GM19395 (cell line): ENCODE data around the gene SERP1.

Experiments used
- ATAC-seq: cut with Tn5 transposase; IDR thresholded peaks from one replicate; pipeline ENCODE4 v1.9.1; 2021; ENCODE audit warnings: mild to moderate bottlenecking, moderate library complexity; ENCODE audit not compliant: unreplicated experiment

SERP1 gene

DNA sequence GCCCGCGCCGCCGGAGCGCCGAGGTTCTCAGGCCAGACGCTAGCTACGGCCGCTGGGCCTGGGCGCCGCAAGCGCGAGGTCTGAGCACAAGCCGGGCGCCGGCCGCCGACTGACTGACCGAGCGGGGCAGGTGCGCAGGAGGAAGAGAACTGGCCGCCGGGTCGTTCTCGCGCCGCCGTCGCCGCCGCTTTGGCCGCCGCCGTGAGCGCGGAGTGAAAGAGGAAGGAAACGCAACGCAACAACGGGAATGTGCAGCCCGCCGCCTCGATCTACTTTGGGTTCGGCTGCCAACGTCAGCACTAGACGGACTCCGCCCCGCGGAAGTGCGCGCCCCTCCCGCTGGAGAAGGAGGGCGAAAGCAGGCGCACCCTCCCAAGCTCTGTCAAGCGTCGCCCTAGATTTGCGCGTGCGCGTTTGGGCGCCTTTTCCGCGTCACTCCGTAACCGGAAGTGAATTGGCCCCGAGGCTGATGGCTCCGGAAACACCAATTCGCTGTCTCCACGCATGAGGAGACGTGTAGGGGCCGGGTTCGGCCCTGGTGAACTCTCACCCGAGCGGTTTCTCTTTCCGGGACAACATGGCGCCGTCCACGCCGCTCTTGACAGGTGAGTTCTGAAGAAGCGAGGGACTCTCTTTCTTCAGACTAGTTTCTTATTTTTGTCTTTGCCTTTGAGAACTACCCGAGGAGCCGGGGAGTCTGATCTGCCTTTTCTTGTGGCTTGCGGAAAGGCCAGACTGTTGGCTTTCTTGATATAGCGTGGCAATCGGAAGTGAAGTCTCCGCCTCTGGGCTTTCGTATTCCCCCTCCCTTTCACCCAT is at the start of gene SERP1, which contains the start of gene EIF2A:
Gene SERP1 (minus strand): TSS at position 271 of the 819 bp plus-strand sequence. CDS start 361 bp downstream, outside the sequence.
Gene EIF2A (plus strand): TSS at position 562 of the 819 bp plus-strand sequence. CDS start 16 bp downstream, at position 578.
- ATAC-seq: peak; percentile 93

DNA sequence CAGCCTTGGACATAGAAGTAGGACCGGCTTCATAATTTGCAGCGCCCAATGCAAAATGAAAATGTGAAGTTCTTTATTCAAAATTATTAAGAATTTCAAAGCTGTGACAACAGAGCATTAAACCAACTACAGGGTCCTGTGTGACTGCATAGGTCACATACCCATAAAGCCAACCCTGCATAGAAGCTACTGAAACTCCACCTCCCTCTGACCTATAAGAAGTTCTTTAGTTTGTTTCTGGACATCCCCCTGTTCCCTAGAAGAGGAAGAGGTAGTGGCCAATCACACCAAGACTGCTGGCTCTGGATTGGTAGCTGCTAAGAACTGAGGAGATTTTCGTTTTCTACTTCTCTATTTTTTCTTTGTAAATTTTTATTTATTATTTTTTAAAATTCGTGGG is 47.9 kb upstream of the SERP1 start:
- ATAC-seq: no peak

DNA sequence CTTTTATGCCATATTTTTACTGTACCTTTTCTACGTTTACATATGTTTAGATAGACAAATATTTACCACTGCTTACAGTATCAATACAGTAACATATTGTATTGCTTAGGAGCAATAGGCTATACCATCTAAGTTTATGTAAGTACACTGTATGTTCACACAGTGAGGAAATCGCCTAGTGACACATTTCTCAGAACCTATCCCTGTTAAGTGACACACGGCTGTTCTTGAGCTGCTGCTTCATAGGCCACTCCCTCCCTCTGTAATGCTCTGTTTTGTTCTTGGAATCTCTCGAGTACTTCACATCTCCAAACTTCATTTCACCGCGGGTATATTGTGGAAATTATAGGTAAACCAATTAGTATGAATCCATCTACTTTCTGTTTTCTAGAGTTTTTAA is 43.5 kb upstream of the SERP1 start:
- ATAC-seq: no peak

DNA sequence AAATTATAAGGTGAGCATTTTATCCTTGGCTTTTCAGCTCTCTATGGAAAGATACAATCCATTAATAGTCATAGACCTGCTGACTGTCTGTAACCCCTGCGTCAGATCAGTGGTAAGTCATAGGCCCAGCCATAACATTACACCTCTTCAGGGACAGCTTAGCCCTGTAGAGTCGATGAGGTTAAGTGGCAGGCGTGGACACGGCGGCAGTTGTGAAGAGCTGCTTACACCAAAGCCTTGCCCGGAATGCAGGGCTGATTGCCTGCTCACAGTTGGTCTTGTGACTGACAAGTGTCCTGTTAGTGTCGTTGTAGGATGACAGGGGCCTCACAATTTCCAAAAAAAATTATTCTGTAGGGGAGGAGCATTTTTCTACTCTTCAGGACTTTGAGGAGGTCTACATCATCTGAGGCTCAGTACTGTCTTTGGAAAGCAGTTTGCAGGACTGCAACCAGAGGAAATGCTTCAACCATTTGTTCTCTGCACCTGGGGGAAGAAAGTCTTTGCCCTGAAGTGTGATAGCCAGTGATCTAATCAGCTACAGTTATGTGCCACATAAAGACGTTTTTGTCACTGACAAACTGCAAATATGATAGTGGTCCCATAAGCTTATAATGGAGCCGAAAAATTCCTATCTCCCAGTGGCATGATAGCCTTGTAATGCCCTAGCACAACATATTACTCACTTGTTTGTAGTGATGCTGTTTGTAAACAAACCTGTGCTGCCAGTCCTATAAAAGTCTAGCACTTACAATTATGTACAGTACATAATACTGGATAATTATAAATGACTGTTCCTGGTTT is 41.9 kb upstream of the SERP1 start:
- ATAC-seq: no peak

DNA sequence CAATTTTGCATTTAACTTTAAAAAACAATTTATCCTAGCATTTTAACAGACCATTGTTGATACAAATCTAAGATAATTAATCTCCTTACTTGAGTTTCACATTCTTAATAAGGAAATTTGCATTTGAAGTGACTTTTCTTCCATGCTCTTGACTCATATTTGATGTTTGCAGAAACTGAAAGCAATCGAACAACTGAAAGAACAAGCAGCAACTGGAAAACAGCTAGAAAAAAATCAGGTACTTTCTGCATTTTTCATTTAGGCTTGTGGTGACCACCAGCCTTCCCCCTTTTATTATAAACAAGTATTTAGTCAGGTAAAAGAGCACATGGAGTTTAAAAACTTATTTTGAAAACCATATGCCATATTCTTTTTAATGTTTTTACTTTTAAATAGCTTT is 36.7 kb upstream of the SERP1 start:
- peak; percentile 74 for ATAC-seq

DNA sequence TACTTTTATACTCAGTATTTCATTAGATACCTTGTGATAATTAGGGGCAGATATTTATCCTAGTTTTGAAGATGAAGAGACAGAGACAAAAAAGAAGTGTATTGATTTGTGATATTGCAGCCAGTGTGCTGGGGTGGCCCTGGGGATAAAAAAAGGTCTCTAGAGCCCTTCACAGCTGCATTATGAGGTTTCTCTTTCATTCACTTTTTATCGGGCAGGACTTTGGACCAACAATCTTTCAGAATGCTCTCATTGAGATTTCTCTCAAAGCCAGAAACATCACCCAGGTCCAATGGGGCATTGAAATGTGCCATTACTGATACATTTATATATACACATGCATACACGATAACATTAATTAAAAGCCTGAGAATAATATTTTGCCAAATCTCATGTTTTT is 36.3 kb upstream of the SERP1 start:
- peak; percentile 73 for ATAC-seq

DNA sequence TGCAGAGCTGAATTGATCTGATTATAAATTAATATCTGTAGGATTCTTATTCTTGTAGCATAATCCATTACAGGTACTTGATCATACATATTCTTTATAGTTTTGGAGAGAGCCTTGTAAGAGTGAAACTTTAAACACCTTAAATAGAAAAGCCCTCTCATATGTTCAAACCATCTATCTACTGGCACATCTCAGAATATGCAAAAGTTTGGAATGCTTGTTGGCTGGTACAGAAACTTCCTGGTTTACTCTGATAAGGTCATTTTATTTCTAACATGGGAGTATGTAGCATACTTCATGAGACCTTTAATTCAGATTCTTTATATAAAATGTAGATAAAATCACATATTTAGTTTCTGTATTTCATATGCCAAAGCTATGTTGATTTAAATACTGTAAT is 34.9 kb upstream of the SERP1 start:
- no peak for ATAC-seq

DNA sequence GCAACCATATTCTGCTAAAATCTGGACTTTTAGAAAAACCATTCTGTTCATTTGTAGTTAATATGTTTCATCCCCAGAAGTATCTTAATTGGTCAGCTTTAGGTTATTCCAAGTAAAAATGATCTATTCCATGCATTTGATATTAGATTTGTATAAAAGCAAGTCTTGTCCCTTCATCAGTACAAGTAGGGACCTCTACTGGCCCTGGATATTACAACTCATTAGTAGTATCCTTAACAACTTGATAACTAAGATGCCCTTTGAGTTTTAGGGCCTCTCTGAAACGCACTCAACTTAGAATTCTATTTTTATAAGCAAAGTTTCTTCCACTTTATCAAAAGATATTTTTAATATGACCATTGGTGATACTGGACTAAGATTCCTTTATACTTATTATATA is 31.6 kb upstream of the SERP1 start:
- ATAC-seq: no peak

DNA sequence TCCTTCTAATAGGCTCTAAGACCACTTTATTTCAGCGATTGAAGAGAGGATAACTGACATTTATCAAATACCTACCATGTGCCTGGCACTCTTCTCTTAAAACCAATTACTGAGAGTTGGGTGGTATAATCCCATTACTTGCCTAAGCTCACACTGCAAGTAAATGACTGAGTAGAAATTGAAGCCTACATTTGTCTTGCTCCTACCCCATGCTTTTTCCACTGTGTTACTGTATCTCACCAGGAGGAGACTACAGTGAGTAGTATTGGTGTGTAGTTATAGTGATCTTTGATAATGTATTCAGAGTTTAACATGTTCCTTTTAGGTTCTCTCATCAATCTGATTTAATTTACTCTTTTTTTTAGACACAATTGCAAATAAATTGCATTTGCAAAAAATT is 21.0 kb upstream of the SERP1 start:
- no peak for ATAC-seq

DNA sequence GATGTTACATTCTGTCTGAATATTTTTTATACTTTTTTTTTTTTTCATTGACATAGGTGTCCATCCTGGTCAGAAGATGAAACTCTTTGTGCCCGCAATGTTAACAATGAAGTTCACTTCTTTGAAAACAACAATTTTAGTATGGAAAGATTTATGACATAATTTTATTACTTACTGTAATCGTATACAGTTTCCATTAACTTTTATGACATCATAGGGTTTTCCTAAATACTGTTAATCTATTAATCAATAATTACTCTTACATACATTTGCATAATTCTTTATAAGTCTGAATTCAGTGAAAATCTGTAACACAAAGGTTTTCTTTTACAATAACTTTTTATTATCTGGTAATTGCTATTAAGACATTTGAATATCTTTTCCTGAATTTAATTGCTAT is 17.9 kb upstream of the SERP1 start:
- no peak for ATAC-seq

DNA sequence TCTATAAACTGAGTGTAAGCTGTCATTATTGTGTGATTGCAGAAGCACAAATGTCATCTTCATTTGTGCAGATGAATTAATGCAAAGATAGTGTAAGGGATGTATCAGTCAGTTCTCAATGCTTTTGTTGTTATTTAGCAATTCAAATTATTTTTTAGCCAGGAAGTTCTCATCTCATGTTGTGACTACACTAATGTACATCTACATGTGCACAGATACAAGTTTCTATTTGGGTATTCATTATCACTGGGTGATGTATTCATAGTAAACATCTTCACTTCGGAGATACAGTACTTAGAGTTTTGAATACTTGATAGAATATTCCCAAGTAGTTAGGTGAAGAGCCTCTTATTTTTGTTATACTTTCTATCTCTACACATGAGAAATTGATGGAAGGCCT is 11.4 kb upstream of the SERP1 start:
- no peak for ATAC-seq

DNA sequence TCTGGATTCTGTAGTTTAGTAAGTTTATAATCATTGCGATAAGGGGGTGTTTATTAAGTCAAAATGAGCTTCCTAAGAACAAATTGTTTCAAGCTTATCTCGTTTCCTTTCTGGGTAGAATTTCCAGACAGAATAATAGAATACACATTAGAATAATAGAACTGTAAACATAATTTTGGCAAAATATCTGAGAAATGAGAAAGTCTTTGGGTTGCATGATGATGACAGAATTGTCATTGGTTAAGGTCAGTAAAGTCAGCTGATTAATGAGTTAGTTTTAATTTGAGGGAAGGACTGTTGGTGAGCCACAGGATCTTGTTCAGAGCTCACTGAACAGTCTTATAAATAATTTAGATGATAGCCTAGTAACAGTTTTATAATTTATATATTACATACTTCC is 10.5 kb upstream of the SERP1 start:
- ATAC-seq: no peak

DNA sequence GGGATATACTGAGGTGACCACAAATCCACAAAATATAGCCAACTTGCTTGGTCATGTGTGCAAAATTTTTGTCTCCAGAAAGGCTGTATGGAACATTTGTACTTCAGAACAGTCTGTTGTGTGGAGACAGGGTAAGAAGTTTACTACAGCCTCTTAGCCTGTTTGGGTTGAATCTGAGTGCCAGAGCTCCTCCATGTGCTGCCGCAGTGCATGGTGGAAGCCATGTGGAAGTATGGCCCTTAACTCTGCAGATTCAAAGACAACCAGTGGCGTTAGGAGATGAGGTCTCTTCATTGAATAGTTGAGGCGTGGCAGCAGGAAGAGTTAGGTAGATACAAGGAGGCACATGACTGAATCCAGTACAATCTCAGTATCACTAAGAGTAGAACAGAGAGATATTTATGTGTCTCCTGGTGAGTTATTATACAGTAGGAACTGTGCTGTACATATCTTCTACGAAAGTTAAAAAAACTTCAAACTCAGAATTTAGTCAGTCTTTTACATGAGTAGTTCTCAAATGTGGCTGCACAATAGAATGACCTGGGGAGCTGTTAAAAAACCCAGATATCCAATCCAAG is 9.7 kb upstream of the SERP1 start:
- no peak for ATAC-seq

DNA sequence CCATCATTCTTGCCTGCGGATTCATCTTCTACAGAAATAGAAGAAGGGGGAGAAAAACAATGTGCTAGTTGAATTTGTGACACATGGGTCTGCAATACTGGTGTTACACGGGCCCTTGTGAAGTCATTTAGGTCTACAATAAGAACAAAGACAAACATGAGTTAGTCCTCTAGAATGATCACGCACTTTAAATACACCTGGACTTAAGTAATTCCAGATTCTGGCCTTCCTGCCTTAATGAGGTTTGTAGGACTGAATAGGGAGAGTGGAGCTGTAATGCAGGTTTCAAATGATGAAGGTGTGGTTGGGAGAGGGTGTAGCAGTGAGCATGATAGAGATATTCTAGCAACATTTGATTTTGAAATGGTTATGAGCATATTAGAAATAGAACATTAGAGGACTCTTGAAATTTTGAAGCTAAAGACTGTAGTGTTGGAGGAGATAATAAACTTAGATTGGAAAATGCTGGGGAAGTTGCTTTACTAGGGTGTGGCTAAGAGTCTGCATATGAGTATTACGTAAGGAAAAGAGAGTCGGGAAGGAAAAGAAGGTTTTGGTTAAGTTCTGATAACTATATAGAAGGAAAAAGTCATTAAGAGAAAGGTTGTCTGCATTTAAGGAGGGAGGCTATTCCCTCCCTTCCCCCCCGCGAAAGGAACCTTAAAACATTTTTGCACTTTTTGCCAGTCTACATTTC is 897 bp upstream of the SERP1 start:
- no peak for ATAC-seq

DNA sequence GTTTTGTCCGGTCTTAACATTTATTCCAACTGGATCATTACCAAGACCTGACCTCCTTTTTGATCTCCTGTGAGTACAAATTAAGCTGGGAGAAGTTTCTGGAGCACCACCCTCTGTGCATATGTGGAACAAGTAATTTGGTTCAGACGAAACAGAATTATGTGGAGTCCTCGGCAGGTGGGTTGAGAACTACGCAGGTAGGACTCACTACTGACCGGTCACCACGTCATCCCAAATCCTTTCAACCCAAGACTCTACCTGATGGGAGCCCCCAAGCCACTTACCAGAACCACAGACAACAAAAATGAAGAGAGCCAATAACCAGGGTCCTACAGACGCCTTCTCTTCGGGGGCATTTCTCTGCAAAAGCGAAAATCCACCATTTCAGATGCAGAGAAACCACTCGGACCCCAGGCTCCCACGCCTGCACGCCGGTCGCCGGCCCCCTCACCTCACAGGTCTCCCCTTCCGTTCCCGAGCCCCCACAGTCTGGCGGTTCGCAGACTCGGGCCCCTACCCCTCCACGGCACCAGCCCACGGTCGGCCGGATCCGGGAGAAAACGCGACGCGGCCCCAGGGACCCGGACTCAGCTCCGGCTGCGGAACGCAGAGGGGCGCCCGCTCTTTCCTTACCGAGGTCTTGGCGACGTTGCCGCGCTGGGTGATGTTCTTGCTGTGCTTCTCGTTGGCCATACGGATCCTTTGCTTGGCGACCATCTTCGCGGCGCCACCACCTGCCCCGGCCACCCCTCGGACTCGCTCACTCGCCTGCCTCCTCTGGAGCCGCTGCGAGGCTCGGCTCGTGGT is 674 bp downstream of the SERP1 start:
- ATAC-seq: no peak

DNA sequence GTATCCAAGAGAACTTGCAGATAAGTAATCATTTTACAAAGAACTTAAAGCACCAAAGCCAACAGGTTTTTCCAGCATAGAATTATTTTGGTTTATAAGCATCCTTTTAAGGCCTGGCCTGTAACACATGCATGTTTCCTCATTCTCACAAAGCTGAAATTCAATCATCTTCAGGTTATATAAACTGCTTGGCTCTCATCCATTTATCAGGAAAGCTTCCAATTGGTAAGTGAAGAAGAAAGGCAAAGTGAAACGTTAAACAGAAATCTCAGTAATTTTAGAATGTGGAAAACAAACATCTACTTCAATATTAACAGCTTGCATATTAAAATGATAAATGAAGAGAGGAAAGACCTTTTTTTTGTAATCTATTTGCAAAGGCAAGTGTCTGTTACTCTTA is 1.6 kb downstream of the SERP1 start:
- no peak for ATAC-seq

DNA sequence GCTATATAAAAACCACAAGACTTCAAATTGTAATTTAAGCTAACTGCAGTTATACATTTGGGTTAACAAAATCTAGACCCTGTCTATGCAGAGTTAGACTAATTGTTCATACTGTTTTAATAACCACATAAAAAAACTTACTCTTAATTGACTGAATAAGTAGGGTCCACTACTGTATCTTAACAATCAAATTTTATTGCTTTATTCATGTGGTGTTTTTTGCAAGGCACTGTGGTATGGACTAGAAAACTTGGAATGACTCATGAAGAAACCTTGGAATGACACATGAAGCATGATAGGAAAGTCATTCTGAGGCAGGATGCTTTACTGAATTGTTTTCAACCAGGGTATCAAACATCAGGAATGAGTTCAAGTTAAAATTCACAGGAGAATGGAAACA is 2.3 kb downstream of the SERP1 start:
- ATAC-seq: no peak

DNA sequence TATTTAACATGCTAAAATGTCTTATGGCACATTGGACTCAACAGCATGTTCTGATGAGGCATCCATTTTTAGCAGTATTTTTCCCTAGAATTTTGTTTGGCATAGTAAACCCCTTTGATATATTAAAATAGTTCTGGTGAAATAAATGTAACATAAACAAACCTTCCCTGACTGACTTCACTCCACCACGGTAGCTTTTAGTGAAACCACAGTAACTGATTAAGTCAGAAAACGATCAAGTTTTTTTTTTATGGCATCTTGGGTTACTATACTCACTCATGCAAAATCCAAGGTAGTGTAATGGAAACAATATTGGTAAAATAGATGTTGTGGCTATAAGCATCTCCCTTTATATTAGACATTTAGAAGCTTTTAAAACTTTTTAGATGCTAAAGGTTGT is 2.8 kb downstream of the SERP1 start:
- ATAC-seq: no peak

DNA sequence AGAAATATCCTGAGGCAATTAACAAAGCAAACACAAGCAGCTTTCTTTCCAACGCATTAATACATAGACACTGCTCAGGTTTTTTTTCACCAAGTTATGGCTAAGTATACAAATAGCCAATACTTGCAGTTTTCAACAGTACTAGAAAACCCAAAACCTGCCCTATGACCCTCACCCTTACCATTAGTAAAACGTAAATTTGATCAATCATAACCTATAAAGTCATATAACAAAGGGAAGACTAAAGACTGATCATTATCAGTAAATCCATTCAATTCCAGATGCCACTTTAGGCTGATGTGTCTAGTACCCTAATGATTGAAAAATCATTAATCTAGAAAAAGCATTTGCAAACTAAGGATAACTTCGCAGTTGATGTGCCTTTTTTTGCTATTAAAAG is 3.2 kb downstream of the SERP1 start:
- no peak for ATAC-seq

DNA sequence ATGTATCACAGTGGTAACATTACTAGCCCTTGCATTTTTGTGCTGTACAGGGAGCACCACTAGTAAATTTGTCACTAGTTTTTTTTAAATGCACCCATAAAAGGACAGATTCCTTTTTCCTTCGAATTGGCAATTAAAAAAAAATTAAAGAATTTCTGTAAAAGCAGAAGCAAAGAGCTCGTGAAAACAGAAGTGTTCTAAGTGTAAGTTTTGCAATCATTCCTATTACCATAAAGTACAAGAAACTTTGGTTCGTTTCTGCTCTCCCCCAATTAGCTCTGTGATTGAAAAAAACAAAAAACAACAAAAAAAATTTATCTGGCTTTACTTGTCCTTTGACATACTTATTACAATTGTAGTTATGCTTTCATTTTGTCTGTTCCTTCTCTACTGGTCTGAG is 5.3 kb downstream of the SERP1 start:
- no peak for ATAC-seq
